GM19238 (cell line): ENCODE measurements around the gene POMZP3.
"Not testable (repeated sequence)": the region's sequence is repeated elsewhere in the genome, so short reads cannot be mapped to it uniquely, and the experiment has no call there.

Experiments
- DNase-seq: peaks from one replicate; pipeline ENCODE4 v3.0.0; 2011; ENCODE audit warnings: low spot score; ENCODE audit not compliant: insufficient read length

The POMZP3 gene

DNA sequence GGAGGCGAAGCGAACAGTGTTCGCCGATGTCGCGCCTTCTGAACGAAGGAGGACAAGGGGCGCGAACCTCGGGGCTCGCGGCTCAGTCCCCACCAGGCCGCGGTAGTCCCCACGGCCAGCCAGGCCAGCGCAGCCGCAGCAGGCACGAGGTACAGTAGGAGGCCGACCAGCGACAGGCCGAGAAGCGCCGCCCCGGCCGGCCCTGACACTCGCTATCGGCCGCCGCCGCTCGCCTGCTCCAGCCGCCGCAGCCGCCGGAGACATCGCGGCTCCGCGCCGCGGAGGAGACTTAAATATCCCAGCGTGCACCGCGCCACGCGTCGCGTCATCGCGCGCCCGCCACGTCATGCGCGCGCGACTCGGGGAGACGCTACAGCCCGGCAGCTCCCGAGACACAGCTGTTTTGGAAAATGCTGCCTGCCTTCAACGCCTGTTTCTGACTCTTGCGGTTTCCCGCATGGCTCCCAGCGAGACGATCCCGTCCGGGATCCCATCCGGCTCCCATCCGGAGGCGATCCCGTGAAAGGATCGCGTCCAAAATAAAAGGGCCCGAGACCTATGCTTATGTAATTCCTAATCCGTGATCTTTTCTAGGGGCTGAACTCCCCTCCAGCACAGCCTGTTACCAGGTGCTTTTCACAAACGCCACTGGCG is at the start of gene POMZP3:
POMZP3 (minus strand) TSS at position 291 of the 654 bp plus-strand sequence. CDS start 1,215 bp downstream, outside the sequence.
- DNase-seq, result not testable (repeated sequence)

DNA sequence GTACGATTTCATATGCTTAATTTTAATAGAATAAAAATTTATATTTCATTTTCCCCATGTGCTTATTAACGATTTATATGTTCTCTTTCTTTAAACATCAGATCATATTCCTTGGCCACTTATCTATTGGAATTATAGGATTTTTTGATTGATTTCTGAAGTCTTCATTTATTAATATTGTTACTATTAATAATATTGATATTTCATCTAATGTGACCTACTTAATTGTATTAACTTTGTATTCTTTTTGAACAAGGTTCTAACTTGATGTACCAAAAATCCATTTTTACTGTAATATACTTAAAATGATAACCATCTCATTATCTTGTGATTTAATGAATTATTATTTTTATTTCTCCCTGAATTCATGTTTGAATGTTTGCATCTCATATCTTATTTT is 48.7 kb upstream of the POMZP3 start:
- DNase-seq, result not testable (repeated sequence)

DNA sequence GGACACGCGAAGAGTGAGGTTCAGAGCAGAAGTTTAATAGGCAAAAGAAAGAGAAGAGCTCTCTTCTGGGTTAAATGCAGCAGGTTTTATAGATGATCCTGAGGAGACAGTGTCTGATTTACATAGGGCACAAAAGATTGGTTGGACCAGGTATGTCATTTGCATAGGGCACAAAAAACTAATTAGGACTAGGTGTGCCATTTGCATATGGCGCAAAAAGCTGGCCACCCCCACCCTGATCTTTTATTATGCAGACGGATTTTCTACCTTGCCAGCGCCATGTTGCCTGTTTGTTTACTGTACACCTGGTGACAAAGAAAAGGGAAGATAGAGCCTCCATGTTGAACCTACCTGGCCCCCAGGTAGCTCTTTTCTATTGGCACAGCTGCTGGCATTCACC is 46.3 kb upstream of the POMZP3 start:
- DNase-seq, result not testable (repeated sequence)

DNA sequence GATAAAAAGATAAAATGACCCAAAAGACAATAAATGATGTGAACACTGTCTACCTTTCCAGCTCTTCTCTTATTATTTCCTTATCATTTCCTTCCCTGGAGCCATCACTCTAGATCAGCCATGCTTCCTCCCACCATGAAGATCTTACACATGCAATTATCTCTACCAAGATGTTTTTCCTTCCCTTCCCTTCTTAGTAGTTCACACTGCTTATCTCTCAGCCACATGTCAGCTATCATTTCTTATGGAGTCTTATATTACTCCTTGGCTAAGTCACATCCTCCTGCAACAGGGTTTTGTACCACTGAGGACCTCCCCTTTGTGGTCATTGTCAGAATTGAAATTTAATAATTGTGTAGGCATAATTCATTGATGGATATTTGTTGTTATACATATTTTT is 32.1 kb upstream of the POMZP3 start:
- not testable (repeated sequence) for DNase-seq

DNA sequence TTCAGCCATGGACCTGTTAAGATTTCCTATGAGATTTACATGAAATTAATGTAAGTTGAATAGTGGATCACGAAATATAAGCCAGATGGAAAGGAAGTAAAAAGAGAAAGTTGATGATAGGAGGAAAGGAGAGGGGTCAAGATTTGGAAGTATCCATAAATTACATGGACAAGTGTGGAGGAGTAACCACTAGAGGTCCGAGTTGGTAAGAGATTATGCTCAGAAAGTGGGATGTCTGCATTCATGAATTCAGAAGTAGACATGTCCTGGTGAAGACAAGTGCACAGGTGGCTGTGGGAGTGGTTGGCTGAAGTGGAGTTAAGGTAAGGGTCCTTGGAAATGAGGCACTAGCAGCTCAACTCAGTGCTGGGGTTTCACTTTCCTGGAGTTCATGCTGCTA is 29.3 kb upstream of the POMZP3 start:
- DNase-seq, result not testable (repeated sequence)

DNA sequence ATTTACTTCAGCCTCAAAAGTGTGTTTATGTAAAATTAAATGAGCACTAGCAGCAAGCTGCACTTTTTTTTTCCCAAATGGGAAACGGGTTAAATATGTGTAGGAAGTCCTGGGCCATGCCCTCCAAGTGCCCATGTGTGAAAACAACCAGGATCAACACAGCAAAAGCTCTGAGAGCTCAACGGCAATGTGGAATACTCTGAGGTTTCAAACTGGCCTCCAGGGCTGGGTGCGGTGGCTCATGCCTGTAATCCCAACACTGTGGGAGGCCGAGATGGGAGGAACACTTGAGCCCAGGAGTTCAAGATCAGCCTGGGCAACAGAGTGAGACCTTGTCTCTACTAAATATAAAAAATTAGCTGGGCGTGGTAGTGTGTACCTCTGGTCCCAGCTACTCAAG is 15.5 kb upstream of the POMZP3 start:
- not testable (repeated sequence) for DNase-seq

DNA sequence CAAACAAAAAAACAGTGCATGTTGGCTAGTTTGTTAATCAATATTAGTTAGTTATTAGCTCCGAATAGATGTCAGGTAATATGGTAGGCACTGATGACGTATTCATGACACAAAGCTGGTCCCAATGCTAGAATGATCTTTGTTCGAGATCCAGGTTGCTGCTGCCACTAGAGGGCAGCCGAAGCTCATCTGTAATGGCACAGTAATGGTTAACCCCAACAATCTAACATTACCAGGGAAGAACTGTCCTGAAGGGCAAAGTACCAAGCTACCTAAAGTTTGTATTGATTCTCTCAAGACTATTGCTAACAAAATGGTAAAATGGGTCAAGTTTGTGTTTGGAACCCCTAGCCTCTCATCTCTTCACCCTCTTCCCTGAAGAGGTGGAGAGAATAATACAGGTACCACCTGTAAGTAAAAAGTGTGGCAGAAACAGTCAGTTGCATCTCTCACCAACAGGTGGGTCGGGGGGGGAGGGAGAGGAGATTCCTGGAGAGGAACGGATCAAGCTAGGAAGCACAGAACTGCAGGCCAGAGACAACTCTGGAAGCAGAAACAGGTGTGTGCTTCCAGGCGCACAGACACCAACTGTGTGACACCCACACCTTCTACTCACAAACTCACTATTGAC is 10.1 kb upstream of the POMZP3 start:
- not testable (repeated sequence) for DNase-seq

DNA sequence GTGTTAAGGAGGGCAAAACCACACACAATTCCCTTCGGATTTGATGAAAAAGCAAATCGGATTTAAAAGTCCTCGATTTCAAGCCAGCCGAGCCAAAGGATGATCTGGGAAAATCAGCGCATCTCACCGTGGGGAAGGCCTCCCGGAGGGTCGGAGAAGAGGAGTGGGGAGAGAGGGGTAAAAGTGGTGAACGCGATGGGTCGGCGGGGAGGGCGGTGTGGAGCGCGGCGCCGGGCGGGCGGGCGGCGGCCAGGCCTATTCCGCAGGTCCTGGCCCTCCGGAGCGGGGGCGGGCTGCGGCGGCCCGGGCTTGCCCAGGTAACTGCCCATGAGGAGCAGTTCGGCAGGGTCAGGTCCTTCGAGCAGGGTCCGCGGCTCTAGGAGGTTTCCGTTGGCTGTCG is 498 bp downstream of the POMZP3 start:
- DNase-seq, result not testable (repeated sequence)

DNA sequence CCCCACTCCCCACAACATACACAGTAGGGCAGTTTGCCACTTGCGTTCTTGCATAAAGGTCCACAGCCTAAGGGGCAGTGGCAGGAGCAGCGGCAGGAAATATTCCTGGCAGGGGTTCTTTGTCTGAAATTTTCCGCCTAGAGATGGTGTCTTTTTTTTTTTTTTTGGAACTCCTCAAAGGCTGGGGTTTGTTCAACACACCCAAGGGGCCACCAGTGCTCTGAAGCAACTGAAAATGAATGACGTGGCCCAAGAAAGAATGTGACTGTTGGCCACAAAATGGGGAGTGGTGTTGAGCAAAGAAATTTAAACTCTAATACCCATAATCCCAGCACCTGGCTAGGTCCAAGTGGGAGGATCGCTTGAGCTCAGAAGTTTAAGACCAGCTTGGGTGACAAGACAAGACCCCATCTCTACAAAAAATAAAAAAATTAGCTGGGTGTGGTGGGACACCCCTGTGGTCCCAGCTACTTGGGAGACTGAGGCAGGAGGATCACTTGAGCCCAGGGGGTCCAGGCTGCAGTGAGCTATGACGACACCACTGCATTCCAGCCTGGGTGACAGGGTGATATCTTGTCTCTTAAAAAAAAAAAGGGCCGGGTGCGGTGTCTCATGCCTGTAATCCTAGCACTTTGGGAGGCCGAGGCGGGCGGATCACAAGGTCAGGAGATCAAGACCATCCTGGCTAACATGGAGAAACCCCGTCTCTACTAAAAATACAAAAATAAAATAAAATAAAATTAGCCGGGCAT is 7.5 kb downstream of the POMZP3 start:
- not testable (repeated sequence) for DNase-seq

DNA sequence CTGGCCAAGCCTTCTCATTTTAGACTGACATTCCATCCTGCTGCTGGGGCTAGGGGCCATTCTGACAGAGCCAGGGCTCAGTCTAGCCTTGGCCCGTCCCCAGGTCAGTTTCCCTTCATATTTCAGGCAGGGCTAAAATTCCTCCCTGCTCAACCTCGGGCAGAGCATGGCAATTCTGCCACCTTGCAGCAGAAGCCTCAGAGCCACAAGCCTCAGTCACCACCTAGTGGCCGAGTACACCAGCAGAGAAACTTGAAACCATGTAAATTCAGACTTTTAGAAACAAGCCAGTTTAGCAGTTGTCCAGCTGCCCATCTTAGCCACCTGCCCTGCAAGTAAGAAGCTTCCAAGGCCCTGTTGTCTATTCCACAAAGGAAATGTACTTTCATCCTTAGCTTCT is 13.3 kb downstream of the POMZP3 start:
- DNase-seq, result not testable (repeated sequence)

DNA sequence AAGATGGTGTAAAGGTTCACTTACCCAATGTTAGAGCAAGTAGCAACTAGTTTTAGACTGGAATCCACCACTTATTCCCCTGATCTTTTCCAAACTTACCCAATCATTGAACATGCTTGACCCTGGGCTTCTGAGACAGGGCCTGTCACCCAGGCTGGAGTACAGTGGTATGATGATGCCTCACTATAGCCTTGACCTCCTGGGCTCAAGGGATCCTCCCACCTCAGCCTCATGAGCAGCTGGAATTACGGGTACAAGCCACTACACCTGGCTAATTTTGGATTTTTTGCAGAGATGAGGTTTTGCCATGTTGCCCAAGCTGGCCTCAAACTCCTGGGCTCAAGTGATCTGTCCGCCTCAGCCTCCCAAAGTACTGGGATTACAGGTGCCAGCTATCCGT is 14.8 kb downstream of the POMZP3 start:
- DNase-seq, result not testable (repeated sequence)

DNA sequence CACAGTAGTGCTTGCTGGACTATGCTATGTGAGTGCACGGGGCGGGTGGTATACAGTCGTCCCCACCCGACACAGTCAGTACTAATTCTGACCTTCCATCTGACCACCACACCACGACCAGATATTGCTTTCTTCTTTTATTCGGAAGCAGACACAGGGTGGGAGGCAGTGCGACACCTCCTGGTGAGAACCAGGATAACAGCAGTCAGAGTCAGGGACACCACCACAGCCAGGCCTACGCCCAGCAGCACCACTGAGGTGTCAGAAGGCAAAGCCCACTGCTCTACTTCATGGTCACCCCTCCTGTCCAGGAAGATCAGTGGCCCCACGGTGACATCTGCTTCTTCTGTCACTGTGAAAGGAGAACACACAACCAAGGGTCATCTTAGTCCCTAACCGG is 17.2 kb downstream of the POMZP3 start:
- DNase-seq, result not testable (repeated sequence)

DNA sequence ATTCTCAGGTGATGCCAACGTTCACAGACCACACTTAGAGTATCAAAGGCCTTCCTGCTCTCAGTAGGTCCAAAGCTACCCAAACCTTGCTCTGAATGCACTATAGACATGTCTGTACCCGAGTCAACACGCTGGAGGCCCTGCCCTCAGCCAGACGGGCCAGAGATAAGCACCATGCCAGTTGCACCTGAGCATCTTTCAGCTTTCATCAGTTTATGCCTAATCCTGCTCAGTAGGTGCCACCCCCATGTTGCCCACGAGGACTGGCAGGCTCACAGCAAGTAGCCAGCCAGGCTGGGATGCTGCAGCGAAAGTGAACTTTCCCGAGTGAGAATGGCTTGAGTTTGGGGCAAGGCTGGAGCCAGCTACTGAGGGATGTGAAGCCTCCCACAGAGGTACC is 18.6 kb downstream of the POMZP3 start:
- not testable (repeated sequence) for DNase-seq

DNA sequence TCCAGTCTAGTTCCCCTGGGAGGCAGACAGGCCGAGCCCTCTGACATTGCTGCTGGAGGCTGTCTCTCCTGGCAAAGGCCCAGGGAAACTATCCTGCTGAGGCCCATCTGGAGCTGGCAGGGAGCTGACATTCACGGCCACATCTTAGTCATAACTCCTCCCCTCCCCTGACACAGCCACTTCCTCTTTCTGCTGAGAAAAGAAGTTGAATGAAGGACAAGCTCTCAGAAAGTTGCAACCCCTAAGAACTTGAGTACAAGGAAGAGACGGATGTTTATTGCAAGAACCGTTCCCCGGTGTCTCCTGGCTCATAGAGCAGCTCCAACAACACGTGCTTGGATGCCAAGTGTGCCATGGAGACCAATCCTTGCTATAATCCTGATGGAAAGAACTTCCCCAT is 21.1 kb downstream of the POMZP3 start:
- not testable (repeated sequence) for DNase-seq

DNA sequence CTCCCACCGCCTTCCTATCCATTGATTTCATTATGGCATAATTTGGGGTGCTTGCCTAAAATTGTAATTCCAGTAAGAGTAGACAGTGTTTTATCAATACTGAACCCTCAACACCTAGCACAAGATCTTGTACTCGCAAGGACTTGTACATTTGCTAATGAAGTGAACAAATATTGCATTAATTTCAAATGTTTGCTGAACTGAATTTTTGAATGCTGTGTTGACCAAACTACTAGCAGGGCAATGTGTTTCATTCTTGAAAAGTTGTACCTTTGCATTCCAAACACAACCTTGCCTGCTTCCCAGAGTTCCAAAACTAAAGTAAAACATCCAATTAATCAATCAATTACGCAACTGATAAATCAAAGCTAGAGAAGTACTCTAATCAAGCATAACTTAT is 26.4 kb downstream of the POMZP3 start:
- not testable (repeated sequence) for DNase-seq

DNA sequence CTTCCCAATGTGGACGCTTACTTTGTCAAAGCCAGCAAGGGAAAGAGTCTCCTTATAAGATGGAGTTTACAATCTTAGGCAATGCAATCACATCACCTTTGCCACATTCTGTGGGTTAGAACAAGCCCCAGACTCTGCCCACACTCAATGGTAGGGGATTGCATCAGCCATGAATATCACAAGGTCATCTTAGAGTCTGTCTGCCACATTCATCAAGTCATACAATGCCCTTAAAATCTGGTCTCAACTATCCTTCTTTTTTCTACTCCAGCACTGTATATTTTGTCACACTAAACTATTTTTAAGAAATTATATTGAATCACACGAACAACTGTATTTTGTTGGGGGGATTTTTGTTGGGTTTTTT is 27.0 kb downstream of the POMZP3 start:
- DNase-seq, result not testable (repeated sequence)

DNA sequence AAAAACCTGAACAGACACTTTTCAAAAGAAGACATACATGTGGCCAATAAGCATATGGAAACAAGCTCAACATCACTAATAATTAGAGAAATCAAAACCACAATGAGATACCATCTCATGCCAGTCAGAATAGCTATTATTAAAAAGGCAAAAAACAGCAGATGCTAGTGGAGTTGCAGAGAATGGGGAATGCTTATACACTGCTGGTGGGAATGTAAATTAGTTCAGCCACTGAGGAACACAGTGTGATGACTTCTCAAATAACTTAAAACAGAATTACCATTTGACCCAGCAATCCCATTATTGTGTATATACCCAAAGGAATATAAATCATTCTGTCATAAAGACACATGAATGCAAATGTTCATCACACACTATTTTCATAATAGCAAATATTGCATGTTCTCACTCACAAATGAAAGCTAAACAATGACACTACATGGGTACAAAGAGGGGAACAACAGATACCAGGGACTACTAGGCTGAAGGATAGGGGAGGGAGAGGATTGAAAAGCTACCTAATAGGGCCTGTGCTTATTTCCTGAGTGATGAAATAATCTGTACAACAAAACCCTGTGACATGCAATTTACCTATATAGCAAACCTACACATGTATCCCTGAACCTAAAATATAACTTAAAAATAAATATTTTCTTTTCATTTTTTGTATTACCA is 28.4 kb downstream of the POMZP3 start:
- DNase-seq, result not testable (repeated sequence)

DNA sequence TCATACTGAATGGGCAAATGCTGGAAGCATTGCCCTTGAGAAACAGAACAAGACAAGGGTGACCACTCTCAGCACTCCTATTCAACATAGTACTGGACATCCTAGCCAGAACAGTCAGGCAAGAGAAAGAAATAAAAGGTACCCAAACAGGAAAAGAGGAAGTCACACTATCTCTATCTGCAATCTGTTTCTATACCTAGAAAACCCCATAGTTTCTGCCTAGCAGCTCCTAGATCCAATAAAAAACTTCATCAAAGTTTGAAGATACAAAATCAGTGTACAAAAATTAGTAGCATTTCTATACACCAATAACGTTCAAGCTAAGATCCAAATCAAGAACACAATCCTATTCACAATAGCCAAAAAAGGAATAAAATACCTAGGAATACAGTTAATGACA is 29.8 kb downstream of the POMZP3 start:
- not testable (repeated sequence) for DNase-seq

DNA sequence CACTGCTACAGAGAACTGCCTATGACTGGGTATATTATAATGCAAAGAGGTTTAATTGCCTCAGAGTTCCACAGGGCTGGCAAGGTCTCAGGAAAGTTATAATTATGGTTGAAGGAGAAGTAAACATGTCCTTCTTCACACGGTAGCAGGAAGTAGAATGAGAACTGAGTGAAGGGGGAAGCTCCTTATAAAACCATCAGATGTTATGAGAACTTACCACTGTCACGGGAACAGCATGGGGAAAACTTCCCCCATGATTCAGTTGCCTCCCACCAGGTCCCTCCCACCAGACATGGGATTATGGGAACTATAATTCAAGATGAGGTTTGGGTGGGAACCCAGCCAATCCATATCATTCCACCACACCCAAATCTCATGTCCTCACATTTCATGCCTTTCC is 34.4 kb downstream of the POMZP3 start:
- not testable (repeated sequence) for DNase-seq

DNA sequence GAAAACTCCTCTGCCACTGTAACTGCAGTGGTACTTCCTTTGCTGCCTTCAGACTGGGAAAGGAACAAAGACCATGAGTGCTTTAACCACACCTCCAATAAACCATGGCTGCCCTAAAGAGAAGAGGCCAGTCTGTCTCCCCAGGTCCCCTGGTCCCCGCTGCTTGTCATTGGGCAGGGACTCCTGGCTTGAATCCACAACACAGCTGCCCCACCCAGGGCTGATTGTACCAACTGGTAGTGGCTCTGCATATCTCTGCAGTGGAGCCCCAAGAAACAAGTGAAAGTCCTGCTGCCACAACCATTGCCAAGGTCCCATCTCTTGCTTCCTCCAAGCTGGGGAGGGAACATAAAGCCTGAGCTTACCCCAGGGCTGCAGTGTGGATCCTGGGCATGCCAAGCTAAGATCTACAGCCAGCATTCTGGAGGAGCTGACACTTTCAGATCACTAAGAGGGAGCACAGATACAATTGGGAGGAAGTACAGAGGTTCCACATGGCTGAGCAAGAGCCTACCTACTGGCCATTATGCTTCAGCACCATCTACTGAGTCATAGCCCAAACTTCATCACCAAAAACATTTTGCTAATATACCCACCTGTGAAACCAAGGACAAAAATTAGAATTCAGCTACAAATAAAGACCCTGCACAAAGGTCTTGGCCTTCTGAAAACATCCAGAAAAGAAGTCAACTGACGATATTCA is 35.3 kb downstream of the POMZP3 start:
- DNase-seq, result not testable (repeated sequence)

DNA sequence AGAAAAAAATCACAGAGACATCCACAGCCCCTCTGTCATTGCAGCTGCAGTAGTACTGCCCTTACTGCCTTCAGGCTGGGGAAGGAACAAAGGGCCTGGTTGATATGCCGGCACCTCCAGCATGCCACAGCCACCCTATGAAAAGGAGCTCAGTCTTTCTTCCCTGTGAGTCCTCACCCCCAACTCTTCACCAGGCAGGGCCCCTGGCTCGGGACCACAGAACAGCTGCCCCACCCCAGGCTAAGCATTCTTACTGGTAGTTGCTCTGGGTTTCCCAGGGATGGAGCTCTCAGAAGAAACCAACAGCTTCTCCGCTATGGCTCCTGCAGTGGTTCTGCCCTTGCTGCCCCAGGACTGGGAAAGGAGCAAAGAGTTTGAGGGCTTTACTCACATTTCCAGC is 36.0 kb downstream of the POMZP3 start:
- DNase-seq, result not testable (repeated sequence)
